NCI-H2081 (cell line): ENCODE measurements around the gene EID1.
A peak's percentile ranks its signal among the peaks of the same experiment; 100 is the strongest.
"Not testable (repeated sequence)": the region's sequence is repeated elsewhere in the genome, so short reads cannot be mapped to it uniquely, and the experiment has no call there.

ENCODE experiments used
- DNase-seq, 2 experiments: peaks; one replicate each; lab custom pipeline; 2025; lab: John Stamatoyannopoulos, UW

The EID1 gene

GRCh38 chr15:48877630-48878595, at the start of gene EID1:
TSS of gene EID1 (plus strand) at chr15:48878134. CDS start at chr15:48878177, 43 bp downstream.
- peak; percentile 92 to 96 for DNase-seq

- DNase-seq: no peak
Observed at GRCh38 chr15:48828471-48828870, 49.5 kb upstream of the EID1 start.

GRCh38 chr15:48828906-48829305, 49.0 kb upstream of the EID1 start:
- no peak for DNase-seq

GRCh38 chr15:48832648-48833047, 45.3 kb upstream of the EID1 start:
- no peak for DNase-seq

GRCh38 chr15:48833526-48834239, 44.3 kb upstream of the EID1 start:
- no peak for DNase-seq

GRCh38 chr15:48834756-48835155, 43.2 kb upstream of the EID1 start:
- DNase-seq: no peak

- DNase-seq: no peak
Observed at GRCh38 chr15:48842501-48842900, 35.4 kb upstream of the EID1 start.

- no peak for DNase-seq
Observed at GRCh38 chr15:48845123-48845522, 32.8 kb upstream of the EID1 start.

GRCh38 chr15:48850648-48851047, 27.3 kb upstream of the EID1 start:
- no peak for DNase-seq

- no peak for DNase-seq
Observed at GRCh38 chr15:48851956-48852355, 26.0 kb upstream of the EID1 start.

- not testable (repeated sequence) for DNase-seq
Observed at GRCh38 chr15:48854434-48854833, 23.5 kb upstream of the EID1 start.

GRCh38 chr15:48855501-48856440, 22.2 kb upstream of the EID1 start:
- DNase-seq: peak; percentile 15 to 23

- no peak for DNase-seq
Observed at GRCh38 chr15:48856942-48857341, 21.0 kb upstream of the EID1 start.

- DNase-seq: no peak
Observed at GRCh38 chr15:48858401-48858800, 19.5 kb upstream of the EID1 start.

- DNase-seq: no peak
Observed at GRCh38 chr15:48859426-48859825, 18.5 kb upstream of the EID1 start.

- DNase-seq: peak; percentile 51 to 53
Observed at GRCh38 chr15:48861813-48862431, 16.0 kb upstream of the EID1 start.

GRCh38 chr15:48862705-48863104, 15.2 kb upstream of the EID1 start:
- DNase-seq: no peak

GRCh38 chr15:48865370-48866079, 12.4 kb upstream of the EID1 start:
- DNase-seq: no peak

- peak in 1 of 2 experiments; percentile 14 for DNase-seq
Observed at GRCh38 chr15:48866141-48866563, 11.8 kb upstream of the EID1 start.

- no peak for DNase-seq
Observed at GRCh38 chr15:48868023-48868422, 9.9 kb upstream of the EID1 start.

- peak in 1 of 2 experiments; percentile 16 for DNase-seq
Observed at GRCh38 chr15:48868536-48868935, 9.4 kb upstream of the EID1 start.
